ENCODE data around the gene HELT.

The HELT gene

DNA sequence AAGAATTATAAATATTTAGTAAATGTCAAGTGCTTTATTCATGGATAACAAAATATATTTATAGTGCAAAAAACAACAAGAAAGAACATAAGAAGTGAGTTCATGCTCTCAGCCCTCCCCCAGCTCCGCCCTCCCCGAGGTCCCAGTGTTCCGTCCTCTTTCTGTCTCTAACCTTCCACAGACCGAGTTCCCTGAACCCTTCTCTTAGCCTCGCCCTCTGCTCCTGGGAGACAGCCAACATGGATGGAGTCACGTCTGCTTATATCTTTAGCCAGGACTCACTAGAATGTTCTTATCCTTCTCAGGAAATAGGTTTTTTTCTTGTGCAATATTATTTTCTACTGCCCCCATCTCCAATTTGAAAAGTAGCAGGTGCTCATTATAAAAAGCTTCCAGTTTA lies 40.1 kb upstream of the HELT start:
- H3K27ac Mint-ChIP-seq = no peak overlapping the region
- no peaks in the 10 kb centered on the region for H3K36me3 Mint-ChIP-seq (ENCODE audit: low read depth)
- no peaks in the 10 kb centered on the region for H3K9me3 Mint-ChIP-seq
- no peaks in the 10 kb centered on the region for H3K4me1 Mint-ChIP-seq
- H3K27me3 Mint-ChIP-seq (ENCODE audit: low read depth) = peaks cover 12% of the 10 kb centered on the region
- TF ChIP-seq, protein P1, sequence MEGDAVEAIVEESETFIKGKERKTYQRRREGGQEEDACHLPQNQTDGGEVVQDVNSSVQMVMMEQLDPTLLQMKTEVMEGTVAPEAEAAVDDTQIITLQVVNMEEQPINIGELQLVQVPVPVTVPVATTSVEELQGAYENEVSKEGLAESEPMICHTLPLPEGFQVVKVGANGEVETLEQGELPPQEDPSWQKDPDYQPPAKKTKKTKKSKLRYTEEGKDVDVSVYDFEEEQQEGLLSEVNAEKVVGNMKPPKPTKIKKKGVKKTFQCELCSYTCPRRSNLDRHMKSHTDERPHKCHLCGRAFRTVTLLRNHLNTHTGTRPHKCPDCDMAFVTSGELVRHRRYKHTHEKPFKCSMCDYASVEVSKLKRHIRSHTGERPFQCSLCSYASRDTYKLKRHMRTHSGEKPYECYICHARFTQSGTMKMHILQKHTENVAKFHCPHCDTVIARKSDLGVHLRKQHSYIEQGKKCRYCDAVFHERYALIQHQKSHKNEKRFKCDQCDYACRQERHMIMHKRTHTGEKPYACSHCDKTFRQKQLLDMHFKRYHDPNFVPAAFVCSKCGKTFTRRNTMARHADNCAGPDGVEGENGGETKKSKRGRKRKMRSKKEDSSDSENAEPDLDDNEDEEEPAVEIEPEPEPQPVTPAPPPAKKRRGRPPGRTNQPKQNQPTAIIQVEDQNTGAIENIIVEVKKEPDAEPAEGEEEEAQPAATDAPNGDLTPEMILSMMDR (IDR thresholded peaks at IDR 0.05; ENCODE audit: unreplicated experiment in 3 of 3) = no peak
- H3K4me3 Mint-ChIP-seq = no peak overlapping the region

DNA sequence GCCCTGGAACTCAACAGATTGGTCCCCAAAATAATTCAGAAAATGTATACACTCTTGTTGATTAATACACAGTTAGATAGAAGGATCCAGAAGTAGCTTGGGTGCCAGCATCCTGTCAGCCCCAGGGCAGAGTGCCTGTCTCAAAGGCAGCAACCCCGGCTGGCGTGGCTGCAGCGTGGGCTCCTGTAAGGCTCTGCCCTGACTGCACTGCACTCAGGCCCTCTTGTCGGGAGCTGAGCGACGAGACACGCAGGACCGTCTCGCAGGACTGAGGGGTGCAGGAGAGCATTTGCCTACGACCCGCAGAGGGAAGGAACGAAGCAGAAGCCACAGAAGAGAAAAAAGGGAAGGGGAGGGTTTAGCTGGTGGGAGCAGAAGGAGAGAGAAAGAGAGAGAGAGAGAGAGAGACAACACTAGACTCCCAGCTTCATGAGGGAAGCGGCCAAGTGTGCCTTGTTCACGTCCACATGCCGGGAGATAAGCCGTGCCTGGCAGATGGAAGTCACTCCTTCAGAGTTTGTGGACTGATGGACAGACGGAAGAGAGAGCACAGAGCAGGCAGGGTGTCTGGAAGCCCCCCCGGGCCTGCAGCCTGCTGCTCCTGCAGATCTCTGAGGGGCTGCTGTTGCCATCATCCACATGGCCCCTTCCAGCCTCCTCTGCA lies 38.7 kb upstream of the HELT start:
- H3K4me1 Mint-ChIP-seq = no peaks in the 10 kb centered on the region

DNA sequence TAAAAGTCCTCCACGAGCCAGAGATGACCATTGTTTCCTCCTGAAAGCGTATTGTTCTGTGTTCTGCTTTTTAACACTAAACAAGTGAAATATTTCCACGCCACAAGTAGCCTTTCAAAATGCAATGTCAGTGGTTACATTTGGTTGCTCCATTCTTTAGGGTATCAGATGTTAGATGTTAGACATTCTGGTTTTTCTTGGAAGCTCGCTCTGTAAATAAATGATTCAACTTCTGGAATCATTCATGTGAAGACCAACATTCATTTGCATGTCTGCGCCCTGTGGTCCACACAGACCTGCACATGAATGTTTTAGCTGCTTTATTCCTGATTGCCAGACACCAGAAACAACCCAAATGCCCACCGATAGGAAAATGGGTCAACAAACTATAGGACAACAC lies 38.0 kb upstream of the HELT start:
- Mint-ChIP-seq H3K4me1 (no peaks in the 10 kb centered on the region), H3K9me3 (no peaks in the 10 kb centered on the region), H3K4me3 (no peak overlapping the region), H3K36me3 (ENCODE audit: low read depth) (no peaks in the 10 kb centered on the region), H3K27me3 (ENCODE audit: low read depth) (peaks cover 9% of the 10 kb centered on the region), H3K27ac (no peak overlapping the region)
- TF ChIP-seq, protein P1 (IDR thresholded peaks at IDR 0.05; ENCODE audit: unreplicated experiment in 3 of 3) = no peak

More for the DNA sequence above, 38.7 kb upstream of the HELT start:
- TF ChIP-seq, protein P1 (IDR thresholded peaks at IDR 0.05; ENCODE audit: unreplicated experiment in 3 of 3) = no peak
- no peak overlapping the region for H3K4me3 Mint-ChIP-seq
- H3K36me3 Mint-ChIP-seq (ENCODE audit: low read depth) = no peaks in the 10 kb centered on the region
- H3K27ac Mint-ChIP-seq = no peak overlapping the region
- peaks cover 9% of the 10 kb centered on the region for H3K27me3 Mint-ChIP-seq (ENCODE audit: low read depth)
- H3K9me3 Mint-ChIP-seq = no peaks in the 10 kb centered on the region

DNA sequence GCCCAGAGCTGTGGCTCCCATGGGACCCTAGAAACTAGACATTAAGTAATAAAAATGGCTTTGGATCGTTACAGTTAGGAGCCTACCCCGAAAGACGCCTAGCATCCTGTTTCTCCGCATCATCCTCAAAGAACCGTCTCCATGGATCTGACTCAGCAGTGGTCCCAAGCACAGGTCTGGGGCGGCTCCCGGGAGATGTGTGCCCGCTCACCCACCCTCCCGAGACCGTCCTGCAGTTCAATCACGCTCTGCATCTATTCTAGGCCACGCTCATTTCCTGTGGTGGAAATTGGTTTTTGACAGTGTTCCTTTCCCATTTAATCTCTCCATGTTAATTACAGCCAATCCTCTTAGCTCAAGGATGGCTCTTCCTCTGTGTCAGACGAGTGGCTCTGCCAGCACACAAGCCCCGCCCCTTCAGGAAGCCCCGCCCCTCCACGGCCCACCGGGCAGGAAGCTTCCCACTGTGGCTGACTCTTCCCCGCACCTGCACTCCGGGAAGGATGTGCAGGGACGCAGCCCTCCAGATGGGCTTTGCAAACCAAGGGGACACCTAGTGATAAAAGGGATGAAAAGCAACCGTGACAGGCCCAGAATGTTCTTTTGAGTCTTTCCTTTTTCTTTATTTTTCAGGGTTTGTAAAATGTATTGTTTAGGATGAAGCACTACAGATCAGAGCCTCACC lies 34.5 kb upstream of the HELT start:
- Mint-ChIP-seq H3K27me3 (ENCODE audit: low read depth) (peaks cover 15% of the 10 kb centered on the region), H3K27ac (no peak overlapping the region), H3K36me3 (ENCODE audit: low read depth) (no peaks in the 10 kb centered on the region), H3K9me3 (no peaks in the 10 kb centered on the region), H3K4me1 (no peaks in the 10 kb centered on the region), H3K4me3 (no peak overlapping the region)
- TF ChIP-seq, protein P1 (IDR thresholded peaks at IDR 0.05; ENCODE audit: unreplicated experiment in 3 of 3) = peak; percentile 42 to 51 (median 46)

DNA sequence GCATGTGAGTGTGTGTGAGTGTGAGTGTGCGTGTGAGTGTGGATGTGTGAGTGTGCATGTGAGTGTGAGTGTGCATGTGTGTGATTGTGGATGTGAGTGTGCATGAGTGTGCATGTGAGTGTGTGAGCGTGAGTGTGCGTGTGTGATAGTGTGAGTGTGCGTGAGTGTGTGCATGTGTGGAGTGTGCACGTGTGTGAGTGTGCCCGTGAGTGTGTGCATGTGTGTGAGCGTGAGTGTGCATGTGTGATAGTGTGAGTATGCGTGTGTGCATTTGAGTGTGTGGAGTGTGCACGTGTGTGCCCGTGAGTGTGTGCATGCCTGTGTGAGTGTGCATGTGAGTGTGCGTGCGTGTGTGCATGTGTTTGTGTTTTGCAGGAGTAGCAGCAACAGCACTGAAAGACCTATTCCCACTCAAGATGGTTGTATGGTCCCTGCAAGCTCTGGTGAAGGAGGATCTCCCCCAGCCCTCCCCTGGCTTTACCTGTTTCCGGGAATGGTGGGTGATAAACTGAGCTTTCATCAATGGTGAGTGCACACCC lies 30.7 kb upstream of the HELT start:
- no peaks in the 10 kb centered on the region for H3K9me3 Mint-ChIP-seq
- H3K36me3 Mint-ChIP-seq (ENCODE audit: low read depth) = no peaks in the 10 kb centered on the region
- peaks cover 5% of the 10 kb centered on the region for H3K4me1 Mint-ChIP-seq
- H3K27me3 Mint-ChIP-seq (ENCODE audit: low read depth) = peaks cover 20% of the 10 kb centered on the region
- H3K27ac Mint-ChIP-seq = no peak overlapping the region
- TF ChIP-seq, protein P1 (IDR thresholded peaks at IDR 0.05; ENCODE audit: unreplicated experiment in 3 of 3) = no peak
- H3K4me3 Mint-ChIP-seq = no peak overlapping the region

Measured in nephron (organoid).